OCI-LY1 (cell line): Measurements from ENCODE around the gene STON2.

Experiments used
- CTCF ChIP-seq: fragments of 200-600 bp; sonication (generic), shearing (Covaris generic); IDR thresholded peaks from 2 replicates; pipeline ENCODE4 v1.5.1; 2017; ENCODE audit warnings: mild to moderate bottlenecking, antibody characterized with exemption, low read length, moderate library complexity, mixed read lengths
- EZH2 ChIP-seq: fragments of 200-600 bp; sonication (generic), shearing (Covaris generic); IDR thresholded peaks from 2 replicates; pipeline ENCODE4 v1.8.0; 2017; ENCODE audit warnings: borderline replicate concordance, mixed run types, mild to moderate bottlenecking, antibody characterized with exemption, low read length, moderate library complexity, mixed read lengths

DNA sequence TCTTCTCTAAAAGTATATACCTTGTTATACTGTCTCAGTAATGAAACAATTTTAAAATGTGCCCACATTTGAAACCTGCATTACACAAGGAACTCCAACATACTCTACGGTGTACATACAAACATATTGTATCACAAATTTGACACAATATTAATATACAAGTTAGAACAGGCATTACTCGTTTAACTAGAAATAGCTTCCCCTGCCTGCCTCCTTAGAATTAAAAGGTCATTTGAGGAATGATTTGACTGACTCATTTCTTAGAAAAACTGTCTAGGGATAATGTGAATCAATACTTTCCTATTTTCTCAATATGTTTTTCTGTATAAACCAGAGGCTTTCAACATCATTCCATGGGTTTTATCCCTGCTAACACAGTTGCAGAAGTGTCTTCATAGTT lies 73.7 kb downstream of the STON2 start:
- TF ChIP-seq CTCF (no peak), EZH2 (no peak)
